Adrenal gland (tissue), 5 donors: Measurements from ENCODE around the gene OR56A5.

ENCODE experiments used
- CTCF ChIP-seq, 6 experiments: fragments of 450-650 bp in 4 of 6; fragments of 200-600 bp in 2 of 6; sonication (generic) in 1 of 6; IDR thresholded peaks; 1 replicate in 5 of 6; 2 replicates in 1 of 6; pipeline versions ENCODE4 v1.5.1 to v1.8.0; 2016 to 2021; ENCODE audit warnings: antibody characterized with exemption in 6 of 6, mild to moderate bottlenecking in 2 of 6, moderate library complexity in 1 of 6
- POLR2A ChIP-seq, 2 donors: fragments of 450-650 bp; IDR thresholded peaks; one replicate each; pipeline ENCODE4 v1.6.1; 2017; ENCODE audit warnings: antibody characterized with exemption in 2 of 2, mild to moderate bottlenecking in 2 of 2, moderate library complexity in 1 of 2
- donor health status: DM: no; HTN: no; CAD: no.

- TF ChIP-seq CTCF (IDR thresholded peaks at IDR 0.05) (no peak), POLR2A (IDR thresholded peaks at IDR 0.05) (no peak)
Measured at GRCh38 chr11:5931061-5931460, 37.2 kb downstream of the OR56A5 start.
